NCI-H510A (cell line): Measurements from ENCODE around the gene MROH8.
"Not testable (repeated sequence)": the region's sequence is repeated elsewhere in the genome, so short reads cannot be mapped to it uniquely, and the experiment has no call there.

Experiments used
- DNase-seq: peaks from one replicate; lab custom pipeline; 2025; lab: John Stamatoyannopoulos, UW

Gene MROH8

DNA sequence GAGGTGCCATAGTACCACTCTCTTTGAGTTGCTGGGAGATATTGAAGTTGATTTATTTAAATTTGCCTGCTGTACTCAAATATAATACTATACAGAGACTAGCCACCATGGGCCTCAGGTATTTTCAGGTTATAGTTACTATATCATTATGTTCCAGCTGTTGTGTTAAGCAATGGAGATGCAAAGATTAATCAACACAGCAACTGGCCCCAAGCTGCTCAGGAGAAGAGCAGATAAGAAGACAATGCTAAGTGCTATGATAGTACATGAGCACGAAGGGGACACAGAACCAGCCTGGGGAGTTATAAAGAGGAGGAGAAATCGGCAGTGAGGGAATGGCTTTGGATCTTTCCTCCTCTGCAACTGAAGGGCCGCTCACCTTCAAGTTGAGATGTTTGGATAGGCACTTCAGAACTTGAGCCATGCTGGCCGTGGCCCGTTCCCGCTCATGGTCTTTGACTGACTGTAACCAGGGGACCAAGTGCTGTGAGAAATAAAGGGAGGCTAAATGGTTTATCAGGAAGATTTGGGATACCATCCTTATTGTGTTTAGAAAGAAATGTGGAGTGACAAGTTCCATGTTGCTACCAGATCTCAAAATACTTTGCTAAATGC is 24.6 kb downstream of the MROH8 start:
- no peak for DNase-seq

DNA sequence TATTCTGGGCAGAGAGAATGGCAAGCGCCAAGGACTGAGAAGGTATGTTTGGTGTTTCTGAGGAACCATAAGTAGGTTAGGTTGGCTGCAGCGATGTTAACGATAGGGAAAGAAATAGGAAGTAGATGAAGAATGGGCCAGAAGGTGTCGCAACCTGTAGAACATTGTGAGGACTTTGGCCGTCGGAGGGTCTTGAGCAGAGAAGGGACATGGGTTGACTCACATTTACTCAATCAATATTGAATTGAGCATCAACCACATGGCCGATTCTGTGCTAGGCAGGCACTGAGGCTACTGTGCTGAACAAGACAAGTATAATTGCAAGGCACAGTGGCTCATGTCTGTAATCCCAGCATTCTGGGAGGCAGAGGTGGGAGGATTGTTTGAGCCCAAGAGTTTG is 27.1 kb downstream of the MROH8 start:
- DNase-seq = no peak

DNA sequence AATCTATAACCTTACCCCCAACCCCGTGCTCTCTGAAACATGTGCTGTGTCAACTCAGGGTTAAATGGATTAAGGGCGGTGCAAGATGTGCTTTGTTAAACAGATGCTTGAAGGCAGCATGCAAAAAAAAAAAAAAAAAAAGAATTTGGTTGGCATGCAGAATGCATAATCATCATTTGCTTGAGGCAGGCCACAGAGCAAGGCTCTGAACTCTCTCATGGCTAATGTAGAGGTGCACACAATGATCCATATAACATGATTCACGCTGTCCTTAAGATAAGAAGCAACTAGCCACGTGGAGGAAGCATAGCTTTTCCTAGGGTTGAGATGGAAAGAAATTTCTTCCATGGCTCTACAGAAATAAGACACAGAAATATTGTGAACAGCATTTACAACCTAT is 27.8 kb downstream of the MROH8 start:
- DNase-seq = no peak

DNA sequence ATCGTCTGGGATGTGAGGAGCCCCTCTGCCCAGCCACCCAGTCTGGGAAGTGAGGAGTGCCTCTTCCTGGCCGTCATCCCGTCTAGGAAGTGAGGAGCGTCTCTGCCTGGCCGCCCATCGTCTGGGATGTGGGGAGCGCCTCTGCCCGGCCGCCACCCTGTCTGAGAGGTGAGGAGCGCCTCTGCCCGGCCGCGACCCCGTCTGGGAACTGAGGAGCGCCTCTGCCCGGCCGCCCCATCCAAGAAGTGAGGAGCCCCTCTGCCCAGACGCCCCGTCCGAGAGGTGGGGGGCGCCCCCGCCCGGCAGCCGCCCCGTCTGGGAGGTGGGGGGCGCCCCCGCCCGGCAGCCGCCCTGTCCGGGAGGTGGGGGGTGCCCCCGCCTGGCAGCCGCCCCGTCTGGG is 28.5 kb downstream of the MROH8 start:
- DNase-seq = not testable (repeated sequence)

DNA sequence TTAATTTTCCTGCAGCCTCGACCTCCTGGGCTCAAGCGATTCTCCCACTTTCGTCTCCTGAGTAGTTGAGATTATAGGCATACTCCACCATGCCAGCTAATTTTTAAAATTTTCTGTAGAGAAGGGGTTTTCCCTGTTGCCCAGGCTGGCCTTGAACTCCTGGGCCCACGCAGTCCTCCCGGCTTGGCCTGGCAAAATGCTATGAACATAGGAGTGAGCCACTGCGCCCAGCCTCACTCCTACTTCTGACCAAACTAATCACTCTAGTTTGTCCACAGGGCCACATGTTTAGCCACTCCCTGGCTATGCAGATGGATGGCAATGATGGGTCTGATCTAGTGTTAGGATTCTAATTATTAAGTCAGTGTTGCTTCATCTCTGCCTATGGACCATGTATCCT is 32.1 kb downstream of the MROH8 start:
- no peak for DNase-seq

DNA sequence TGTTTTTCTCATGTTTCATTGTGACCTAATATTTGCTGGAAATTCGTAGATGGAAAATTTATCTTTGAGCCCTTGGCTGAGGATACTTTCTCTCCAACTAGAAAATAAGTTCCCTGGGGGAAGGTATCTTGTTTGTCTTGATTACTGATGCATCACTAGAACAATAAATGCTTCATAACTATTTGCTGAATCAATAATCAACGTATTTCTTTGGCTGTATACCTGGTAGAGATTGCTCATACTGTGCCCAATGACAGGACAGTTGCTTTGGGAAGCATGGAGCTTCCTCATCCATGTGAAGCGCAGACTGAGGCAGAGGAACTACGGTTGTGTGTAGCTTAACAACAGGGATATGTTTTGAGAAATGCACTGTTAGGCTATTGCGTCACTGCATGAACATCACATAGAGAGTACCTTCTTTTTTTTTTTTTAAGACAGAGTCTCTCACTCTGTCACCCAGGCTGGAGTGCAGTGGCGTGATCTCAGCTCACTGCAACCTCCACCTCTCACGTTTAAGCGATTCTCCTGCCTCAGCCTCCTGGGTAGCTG is 34.4 kb downstream of the MROH8 start:
- DNase-seq = no peak

DNA sequence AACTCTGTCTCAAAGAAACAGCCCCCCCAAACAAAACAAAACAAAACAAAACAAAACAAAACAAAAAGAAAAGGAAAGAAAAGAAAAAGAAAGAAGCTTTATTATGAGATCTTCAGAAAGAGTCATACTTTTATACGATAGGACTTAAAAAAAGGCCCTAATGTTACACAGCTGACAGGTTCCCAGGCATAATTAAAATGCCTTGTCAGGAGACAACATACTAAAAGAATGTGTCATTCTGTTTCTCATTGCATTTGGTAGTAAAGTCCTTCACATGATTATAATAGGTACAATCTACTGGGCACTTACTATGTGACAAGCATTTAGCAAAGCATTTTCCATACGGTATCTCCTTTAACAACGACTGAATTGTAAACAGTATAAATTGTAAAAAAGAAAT is 36.6 kb downstream of the MROH8 start:
- no peak for DNase-seq

DNA sequence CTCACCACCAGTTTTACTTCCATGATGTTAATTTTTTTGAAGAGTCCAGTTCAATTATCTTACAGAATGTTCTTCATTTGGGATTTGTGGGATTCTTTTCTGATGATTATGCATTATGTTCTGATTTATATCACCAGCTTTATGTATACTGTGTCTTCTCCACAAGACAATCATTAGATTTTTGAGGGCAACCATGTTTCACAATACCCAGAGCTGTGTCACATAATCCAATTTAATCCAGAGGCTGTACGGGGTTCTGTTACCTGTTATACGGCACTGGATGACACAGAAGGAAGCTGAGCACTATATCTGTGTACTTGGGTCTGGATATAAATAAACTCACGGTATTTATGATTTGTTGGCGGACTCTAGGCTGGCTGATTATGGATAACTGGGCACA is 41.8 kb downstream of the MROH8 start:
- no peak for DNase-seq

DNA sequence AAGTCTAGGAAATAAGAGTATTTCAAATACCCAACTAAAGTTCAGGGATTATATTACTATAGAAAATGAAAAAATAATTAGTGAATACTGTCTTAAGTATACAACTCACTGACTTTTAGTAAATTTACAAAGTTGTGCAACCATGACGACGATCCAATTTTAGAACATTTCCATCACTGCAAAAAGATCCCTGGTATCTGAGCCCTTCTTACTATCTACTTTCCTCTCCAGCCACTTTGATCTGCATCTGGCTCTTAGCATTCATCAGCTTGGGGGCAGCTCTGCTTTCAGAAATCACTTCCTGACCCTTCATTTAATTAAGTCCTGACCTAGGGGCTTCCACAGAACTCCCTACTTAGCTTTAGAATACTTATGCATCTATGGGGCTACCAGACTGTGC is 45.4 kb downstream of the MROH8 start:
- no peak for DNase-seq

DNA sequence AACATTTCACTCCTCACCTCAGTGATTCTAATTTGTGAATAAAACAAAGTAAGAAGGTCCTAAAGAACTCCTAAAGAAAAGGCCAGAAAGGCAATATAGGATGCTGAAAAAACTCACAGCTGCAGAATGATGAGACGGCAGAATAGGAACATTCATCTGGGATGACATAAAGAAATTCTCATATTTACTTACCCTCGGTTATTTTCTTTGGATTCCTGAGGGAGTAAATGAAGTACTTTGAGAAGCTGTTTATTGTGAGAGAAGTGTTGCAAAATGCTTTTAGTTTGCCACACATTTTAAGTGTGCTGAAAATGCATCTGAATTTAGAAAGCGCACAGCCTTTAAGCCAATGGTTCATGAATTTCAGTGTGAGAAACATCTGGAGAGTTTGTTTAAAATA is 47.9 kb downstream of the MROH8 start:
- DNase-seq = no peak

DNA sequence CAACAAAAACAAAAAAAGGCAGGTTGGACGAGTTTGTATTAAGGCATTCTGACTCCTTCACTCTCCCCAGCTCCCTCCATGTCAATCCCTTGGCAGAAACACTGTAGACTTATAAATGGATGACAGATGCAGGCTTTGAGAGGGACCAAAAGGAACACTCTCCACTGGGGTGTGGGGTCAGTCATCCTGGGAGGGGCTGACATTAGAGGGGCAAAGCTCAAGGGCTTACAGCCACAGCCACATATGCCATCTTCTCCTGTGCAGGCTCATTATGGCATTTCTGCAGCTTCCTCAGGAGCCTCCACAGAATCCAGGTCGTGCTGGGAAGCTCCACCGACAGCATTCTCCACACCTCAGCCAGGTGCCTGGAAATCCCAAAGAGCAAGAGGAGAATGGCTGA is 50.5 kb downstream of the MROH8 start:
- DNase-seq = no peak

DNA sequence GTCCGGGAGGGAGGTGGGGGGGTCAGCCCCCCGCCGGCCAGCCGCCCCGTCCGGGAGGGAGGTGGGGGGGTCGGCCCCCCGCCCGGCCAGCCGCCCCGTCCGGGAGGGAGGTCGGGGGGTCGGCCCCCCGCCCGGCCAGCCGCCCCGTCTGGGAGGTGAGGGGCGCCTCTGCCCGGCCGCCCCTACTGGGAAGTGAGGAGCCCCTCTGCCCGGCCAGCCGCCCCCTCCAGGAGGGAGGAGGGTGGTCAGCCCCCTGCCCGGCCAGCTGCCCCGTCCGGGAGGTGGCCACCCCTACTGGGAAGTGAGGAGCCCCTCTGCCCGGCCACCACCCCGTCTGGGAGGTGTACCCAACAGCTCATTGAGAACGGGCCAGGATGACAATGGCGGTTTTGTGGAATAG is 53.1 kb downstream of the MROH8 start:
- DNase-seq = not testable (repeated sequence)

DNA sequence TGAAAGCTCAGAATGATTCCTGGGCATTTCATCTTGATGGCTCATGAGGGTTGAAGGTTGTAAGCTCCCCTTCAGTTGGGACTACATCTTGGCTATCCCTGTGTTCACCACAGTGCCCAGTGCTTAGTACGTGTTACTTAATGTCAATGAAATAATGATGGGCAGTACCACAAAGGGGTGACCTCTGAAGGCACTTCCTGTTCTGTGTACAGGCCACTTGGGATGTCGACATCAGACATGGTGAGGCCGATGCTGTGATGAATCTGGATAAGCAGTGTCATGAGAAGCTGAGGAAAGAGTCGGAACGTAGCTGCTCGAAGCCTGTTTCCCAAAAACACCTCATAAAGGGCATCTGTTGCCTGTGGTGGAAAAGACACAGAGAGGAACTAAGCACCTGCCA is 55.9 kb downstream of the MROH8 start:
- DNase-seq = no peak

DNA sequence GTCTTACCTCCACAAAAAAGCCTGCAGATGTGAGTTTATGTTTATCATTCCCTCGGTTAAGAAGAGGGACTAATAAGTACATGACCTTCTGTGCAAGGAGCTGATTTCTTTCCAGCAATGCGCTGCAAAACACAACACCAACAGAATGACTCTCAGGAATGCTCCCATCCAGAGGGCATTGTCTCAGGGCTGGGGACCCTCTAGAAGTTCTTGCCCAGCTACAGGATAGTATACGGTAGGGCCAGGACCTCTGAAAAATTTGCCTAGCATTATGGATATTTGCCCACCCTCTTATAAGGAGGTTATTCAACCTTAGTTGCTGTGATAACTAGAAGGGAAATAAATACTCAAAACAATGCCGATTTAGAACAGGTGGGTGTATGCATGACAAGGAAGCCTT is 58.9 kb downstream of the MROH8 start:
- no peak for DNase-seq

DNA sequence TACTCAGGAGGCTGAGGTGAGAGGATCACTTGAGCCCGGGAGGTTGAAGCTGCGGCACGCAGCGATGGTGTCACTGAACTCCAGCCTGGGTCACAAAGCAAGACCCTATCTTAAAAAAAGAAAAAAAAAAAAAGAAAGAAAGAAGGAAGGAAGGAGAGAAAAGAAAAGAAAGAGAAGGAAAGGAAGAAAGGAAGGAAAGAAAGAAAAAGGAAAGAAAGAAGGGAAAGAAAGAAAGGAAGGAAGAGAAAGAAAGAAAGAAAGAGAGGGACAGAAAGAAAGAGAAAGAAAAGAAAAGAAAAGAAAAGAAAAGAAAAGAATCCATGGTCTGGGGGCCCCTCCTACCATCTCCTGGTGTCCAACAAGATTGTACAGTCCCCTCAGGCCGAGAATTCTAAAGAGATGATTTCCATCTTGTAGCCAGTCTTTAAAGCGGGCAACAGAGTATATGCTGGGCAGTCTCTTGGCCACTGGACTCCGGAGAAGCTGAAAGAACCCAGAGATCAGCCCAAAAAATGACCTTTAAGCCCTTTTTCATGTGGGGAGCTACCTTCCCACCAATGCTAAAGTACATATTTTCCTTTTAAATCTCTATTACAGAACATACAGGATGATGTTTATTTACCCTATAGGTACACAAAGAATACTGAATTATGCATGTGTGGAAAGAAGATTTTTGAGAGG is 59.9 kb downstream of the MROH8 start:
- DNase-seq = no peak

DNA sequence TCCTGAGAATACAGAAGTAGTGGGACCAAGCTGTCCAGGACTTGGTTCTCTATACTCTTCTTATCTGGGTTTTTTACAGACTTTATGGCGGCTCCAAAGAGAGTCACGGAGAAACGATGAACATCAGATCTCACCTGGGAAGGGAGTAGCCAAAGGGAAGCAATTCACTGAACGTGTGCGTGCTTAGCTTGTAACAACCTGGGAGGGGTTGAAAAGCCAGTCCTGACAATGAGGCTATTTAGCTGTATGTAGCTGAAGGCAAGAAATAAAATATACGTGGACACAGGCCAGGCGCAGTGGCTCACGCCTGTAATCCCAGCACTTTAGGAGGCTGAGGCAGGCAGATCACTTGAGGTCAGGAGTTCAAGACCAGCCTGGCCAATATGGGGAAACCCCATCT is 65.3 kb downstream of the MROH8 start:
- DNase-seq = no peak

DNA sequence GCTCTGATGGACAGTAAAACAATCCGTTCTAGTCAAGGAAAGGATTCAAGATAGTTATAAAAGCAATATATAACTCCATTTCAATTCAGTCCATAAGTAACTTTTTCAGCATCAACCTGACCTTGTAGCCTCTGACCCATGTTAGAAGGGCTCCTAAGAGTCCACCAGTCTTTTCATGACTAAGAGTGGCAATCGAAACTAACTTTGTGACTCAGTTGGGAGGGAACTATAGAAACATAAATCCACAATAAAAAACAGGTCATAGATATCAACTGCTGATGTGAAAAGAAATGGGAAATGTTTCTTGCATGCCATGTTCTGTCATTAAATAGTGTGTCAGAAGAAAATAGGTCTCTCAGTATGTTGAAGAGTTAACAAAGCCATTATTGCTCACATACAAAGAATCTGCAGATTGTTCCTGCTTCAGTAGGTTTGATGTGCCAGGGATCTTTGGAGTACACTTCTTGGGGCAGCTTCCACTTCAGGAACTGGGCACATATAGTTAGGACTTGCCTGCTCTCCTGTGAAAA is 67.4 kb downstream of the MROH8 start:
- DNase-seq = no peak

DNA sequence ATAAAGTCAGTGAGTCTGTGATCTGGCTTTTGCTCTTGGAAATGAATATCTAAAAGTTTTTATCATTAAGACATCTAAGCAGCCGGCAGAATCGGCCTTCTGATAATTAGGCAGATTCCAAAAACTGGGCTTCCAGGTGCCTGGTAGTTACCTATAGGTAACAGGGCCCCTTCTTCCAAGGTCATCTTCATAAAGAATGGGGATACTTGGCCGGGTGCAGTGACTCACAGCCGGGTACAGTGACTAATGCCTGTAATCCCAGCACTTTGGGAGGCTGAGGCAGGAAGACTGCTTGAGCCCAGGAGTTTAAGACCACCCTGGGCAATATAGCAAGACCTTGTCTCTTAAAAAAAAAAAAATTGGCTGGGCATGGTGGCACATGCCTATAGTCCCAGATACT is 70.7 kb downstream of the MROH8 start:
- no peak for DNase-seq

DNA sequence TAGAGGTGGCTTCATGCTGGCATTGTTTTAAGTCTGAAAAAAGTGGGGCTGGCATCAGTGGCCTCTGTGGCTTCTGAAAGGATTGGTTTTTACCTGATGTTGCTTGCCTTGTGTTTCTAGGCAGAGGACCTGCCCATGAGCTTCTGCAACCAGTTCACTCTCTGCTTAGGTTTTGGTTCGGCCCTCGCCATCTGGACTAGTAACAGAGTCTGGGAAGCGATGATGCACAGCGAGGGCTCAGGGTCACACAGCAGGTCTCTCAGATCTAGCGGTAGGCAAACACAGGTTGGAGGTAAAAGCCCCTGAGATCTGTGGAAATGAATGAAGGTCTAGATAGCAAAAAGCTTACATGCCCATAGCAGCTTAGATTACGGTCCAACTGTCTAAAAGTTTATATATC is 76.8 kb downstream of the MROH8 start:
- DNase-seq = no peak

DNA sequence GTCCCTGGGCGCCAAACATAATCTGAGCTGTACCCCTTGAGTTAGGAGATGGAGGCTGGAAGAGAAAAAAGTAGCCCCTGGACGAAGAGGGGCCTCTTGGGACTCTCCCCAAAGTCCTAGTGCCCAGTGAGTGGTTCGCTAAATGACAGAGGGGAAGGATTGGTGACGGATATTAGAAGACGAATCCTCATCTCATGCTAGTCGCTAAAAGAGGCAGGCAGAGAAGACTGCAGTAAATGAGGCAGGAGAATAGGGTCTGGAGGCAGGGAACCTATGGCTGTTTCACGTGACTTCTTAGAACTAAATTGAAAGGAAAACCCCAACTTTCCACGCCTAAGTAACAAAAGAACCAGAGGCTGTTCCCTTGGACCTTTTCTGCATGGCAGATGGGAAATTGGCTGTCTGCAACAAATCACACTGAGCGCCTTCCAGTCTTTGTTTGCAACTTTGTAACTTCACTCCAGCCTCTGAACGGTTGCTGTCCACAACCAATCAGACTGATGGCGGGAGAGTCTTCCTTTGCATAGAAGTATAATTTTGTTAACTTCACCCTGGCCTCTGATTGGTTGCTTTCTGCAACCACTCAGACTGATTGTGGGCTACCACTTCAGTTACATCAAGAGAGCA is 82.8 kb downstream of the MROH8 start:
- peak; percentile 2 for DNase-seq

DNA sequence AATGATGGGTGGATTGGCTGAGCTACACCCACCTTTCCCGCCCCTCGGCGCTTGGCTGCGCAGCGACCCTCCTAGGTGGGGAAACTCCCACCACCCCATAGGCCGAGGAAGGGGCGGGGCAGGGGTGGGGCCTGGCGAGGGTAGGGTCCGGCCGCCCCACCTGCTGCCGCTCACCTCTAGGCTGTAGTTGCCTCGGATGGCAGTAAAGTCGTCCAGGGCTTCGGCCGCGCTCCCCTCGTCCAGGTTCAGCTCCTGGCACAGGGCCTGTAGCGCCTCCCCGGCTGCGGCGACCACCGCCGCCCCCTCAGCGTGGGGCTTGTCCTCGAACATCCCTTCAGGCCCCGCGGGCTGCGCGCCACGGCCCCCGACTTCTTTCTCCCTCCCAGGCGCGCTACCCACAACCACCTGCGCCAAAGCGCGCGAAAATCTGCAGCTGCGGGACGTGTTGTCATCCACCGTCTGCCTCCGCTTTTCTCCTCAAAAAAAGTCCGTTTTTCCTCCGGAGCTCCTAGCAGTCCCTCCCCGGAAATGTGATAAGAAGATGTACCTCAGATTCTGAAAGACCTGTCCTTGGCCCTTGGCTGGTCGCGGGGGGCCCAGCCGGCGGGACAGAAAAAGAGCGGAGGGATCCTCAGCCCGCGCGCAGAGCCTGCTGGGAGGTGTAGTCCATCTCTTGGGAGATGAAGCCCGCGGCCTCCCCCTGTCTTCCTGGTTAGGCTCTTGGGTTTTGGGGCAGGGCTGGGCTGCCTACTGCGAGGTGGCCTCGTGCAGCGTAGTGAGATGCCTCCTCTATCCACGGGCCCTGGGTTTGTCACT is 83.5 kb downstream of the MROH8 start, which contains the start of gene RBL1:
RBL1 (minus strand) TSS at position 399 of the 816 bp plus-strand sequence; CDS start at position 330, 69 bp downstream.
- peak; percentile 85 for DNase-seq

DNA sequence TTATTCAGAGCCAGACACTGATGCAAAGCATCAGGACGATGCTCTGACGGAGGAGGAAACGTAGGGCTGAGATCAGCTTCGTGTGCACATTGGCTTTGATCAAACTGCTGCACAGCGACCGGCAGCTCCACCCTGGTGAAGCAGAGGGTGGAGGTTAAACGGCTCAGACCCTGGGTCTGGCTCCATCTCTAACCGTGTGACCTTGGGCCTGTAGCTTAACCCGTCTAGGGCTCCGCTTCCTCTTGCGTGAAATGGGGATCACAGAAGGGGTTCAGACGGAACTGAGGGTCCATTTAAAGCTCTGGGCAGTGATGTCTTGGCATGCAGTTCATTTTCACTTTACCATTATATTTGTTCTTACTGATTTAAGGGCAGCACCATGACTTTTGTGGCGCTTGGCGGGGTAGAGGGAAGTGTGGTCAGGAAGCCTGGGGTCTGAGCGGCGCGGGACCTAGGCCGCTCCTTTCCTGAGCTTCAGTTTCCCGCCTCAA is 84.2 kb downstream of the MROH8 start:
- peak; percentile 21 for DNase-seq
